ENCODE measurements around the gene MGAT4C. TPM values are rescaled to one million over a fixed set of nuclear protein-coding genes. Genes with fewer than 3 reads are reported as not detected.

MGAT4C gene
- total RNA-seq, 2 donors from 2014 or later, result under 0.01 to 3.1 TPM

- H3K27me3 ChIP-seq, result no peaks in the 10 kb centered on the region
- H3K36me3 ChIP-seq (replicated peaks in 1 of 2; ENCODE audit: insufficient read depth in 1 of 2, low read depth in 2 of 2), result no peaks in the 10 kb centered on the region
- H3K27ac ChIP-seq, result no peak overlapping the region
- WGBS, 2 donors, result 56 to 59% methylated on average over 3 of the region's 3 CpGs
- TF ChIP-seq POLR2A (IDR thresholded peaks at IDR 0.05), result no peak
- TF ChIP-seq, protein P1, sequence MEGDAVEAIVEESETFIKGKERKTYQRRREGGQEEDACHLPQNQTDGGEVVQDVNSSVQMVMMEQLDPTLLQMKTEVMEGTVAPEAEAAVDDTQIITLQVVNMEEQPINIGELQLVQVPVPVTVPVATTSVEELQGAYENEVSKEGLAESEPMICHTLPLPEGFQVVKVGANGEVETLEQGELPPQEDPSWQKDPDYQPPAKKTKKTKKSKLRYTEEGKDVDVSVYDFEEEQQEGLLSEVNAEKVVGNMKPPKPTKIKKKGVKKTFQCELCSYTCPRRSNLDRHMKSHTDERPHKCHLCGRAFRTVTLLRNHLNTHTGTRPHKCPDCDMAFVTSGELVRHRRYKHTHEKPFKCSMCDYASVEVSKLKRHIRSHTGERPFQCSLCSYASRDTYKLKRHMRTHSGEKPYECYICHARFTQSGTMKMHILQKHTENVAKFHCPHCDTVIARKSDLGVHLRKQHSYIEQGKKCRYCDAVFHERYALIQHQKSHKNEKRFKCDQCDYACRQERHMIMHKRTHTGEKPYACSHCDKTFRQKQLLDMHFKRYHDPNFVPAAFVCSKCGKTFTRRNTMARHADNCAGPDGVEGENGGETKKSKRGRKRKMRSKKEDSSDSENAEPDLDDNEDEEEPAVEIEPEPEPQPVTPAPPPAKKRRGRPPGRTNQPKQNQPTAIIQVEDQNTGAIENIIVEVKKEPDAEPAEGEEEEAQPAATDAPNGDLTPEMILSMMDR (IDR thresholded peaks at IDR 0.05), result no peak
- ATAC-seq (no peak), DNase-seq (no peak)
- no peaks in the 10 kb centered on the region for H3K9me3 ChIP-seq
- no peak overlapping the region for H3K4me3 ChIP-seq
- intact Hi-C loops (cut with DNase I), result no loop called here
- no peaks in the 10 kb centered on the region for H3K4me1 ChIP-seq
Measured at GRCh38 chr12:86018361-86018760, 237.8 kb downstream of the MGAT4C start.

GRCh38 chr12:86015026-86015425, 241.2 kb downstream of the MGAT4C start:
- 70 to 77% methylated on average over 5 of the region's 5 CpGs for WGBS, 2 donors
- TF ChIP-seq, protein P1 (IDR thresholded peaks at IDR 0.05), result no peak
- TF ChIP-seq POLR2A (IDR thresholded peaks at IDR 0.05), result no peak
- Histone ChIP-seq H3K4me1 (no peaks in the 10 kb centered on the region), H3K27me3 (no peaks in the 10 kb centered on the region), H3K9me3 (no peaks in the 10 kb centered on the region), H3K27ac (no peak overlapping the region), H3K4me3 (no peak overlapping the region), H3K36me3 (replicated peaks in 1 of 2; ENCODE audit: insufficient read depth in 1 of 2, low read depth in 2 of 2) (no peaks in the 10 kb centered on the region)
- DNase-seq, result no peak
- no peak for ATAC-seq
- intact Hi-C loops (cut with DNase I), result no loop called here

DNA sequence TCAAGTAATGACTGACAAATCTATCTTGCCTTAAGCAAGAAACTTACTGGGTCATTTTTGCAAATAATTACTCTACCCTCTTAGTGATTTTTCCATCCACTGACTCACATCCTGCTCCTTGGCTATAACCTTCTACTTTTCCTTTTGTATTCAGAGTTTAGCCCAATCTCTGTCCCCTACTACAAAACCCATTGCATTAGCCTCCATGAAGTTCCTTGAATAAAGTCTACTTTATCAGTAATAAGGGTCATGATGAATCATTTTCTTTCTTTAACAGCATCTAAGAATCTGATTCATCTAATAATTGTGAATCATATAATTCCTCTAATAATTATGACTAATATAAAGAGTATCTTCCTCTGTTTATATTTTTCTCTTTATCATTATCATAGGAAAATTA, 249.5 kb downstream of the MGAT4C start:
- no peak overlapping the region for H3K27ac ChIP-seq
- DNase-seq (no peak), ATAC-seq (no peak)
- H3K9me3 ChIP-seq, result no peaks in the 10 kb centered on the region
- H3K27me3 ChIP-seq, result no peaks in the 10 kb centered on the region
- no peak overlapping the region for H3K4me3 ChIP-seq
- no peaks in the 10 kb centered on the region for H3K36me3 ChIP-seq (replicated peaks in 1 of 2; ENCODE audit: insufficient read depth in 1 of 2, low read depth in 2 of 2)
- intact Hi-C loops (cut with DNase I), result no loop called here
- no peak for TF ChIP-seq POLR2A (IDR thresholded peaks at IDR 0.05)
- TF ChIP-seq, protein P1 (IDR thresholded peaks at IDR 0.05), result no peak
- H3K4me1 ChIP-seq, result no peaks in the 10 kb centered on the region

- no peak overlapping the region for H3K27ac ChIP-seq
- DNase-seq, result no peak
- no peaks in the 10 kb centered on the region for H3K36me3 ChIP-seq (replicated peaks in 1 of 2; ENCODE audit: insufficient read depth in 1 of 2, low read depth in 2 of 2)
- H3K4me3 ChIP-seq, result no peak overlapping the region
- WGBS, 2 donors, result 75 to 89% methylated on average over 2 of the region's 2 CpGs
- H3K27me3 ChIP-seq, result no peaks in the 10 kb centered on the region
- no peak for ATAC-seq
- H3K9me3 ChIP-seq, result peaks cover 0 to 15% (median 0%) of the 10 kb centered on the region in 3 donors
- intact Hi-C loops (cut with DNase I), result no loop called here
- H3K4me1 ChIP-seq, result no peaks in the 10 kb centered on the region
- TF ChIP-seq, protein P1 (IDR thresholded peaks at IDR 0.05), result no peak
- no peak for TF ChIP-seq POLR2A (IDR thresholded peaks at IDR 0.05)
Measured at GRCh38 chr12:85998074-85998473, 258.1 kb downstream of the MGAT4C start.

DNA sequence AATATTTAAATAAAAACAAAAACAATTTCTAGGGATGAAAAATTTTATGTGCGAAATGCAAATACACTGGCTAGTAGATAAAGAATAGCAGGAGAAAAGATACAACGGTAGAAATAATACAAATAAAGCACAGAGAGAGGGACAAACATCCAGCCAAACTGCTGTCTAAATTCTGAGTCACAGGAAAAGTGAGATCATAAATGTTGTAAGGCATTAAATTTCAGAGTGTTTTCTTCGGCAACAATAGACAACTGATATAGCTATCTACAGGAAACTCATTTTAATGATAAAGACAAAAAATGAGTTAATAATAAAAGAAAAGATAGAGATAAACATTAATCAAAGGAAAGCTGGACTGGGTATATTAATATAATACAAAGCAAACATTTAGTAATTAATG, 259.9 kb downstream of the MGAT4C start:
- Histone ChIP-seq H3K4me3 (no peak overlapping the region), H3K9me3 (peaks cover 0 to 31% (median 0%) of the 10 kb centered on the region in 3 donors), H3K27ac (no peak overlapping the region), H3K36me3 (replicated peaks in 1 of 2; ENCODE audit: insufficient read depth in 1 of 2, low read depth in 2 of 2) (no peaks in the 10 kb centered on the region), H3K4me1 (no peaks in the 10 kb centered on the region), H3K27me3 (no peaks in the 10 kb centered on the region)
- no peak for ATAC-seq
- 67 to 69% methylated on average over 3 of the region's 3 CpGs for WGBS, 2 donors
- TF ChIP-seq, protein P1 (IDR thresholded peaks at IDR 0.05), result no peak
- no peak for TF ChIP-seq POLR2A (IDR thresholded peaks at IDR 0.05)
- intact Hi-C loops (cut with DNase I), result no loop called here
- DNase-seq, result no peak
